ENCODE data around the gene NOTCH1. TPM values are rescaled to one million over a fixed set of nuclear protein-coding genes. Genes with fewer than 3 reads are reported as not detected.
A peak's percentile ranks its signal among the peaks of the same experiment; 100 is the strongest.

The NOTCH1 gene
- total RNA-seq, 2 donors from 2014 or later = 23.4 to 24.2 TPM

DNA sequence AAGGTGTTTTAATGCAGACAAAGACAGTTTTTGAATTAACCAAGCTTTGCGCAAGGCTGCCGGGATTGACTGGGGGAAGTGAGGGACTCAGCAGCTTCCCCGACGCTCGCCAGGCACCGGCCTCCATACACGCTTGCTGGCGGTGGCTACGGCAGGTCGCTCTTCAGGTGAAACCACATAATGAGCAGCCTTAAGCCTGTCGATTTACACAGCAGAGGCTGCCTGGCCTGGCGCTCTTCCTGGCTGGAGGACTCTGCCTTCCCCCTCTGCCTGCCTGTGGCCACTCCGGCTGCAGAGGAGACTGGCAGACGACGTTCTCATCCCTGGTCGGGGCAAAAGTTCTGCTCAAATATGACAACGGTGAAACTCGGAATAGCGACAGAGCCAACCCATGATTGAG is 9.0 kb upstream of the NOTCH1 start:
- H3K27ac Mint-ChIP-seq = no peak overlapping the region
- Histone ChIP-seq H3K9me3 (ENCODE audit: control insufficient read depth, low read length) (peaks cover 16% of the 10 kb centered on the region), H3K27me3 (ENCODE audit: control insufficient read depth, insufficient read depth, low read length, poor library complexity, severe bottlenecking) (peaks cover 24% of the 10 kb centered on the region), H3K36me3 (ENCODE audit: control insufficient read depth, insufficient read depth, low read length) (no peaks in the 10 kb centered on the region), H3K9ac (ENCODE audit: extremely low read depth, low read length, poor library complexity, severe bottlenecking) (no peak overlapping the region), H3K27ac (ENCODE audit: low read depth, low read length) (peak overlapping the region; percentile 38), H3K4me3 (ENCODE audit: low read length) (no peak overlapping the region), H3K4me1 (ENCODE audit: control insufficient read depth, insufficient read depth, low read length) (no peaks in the 10 kb centered on the region)
- peaks cover 18% of the 10 kb centered on the region for H3K9me3 Mint-ChIP-seq
- H3K4me1 Mint-ChIP-seq = peaks cover 1% of the 10 kb centered on the region
- 87 to 91% methylated on average over 12 to 19 of the region's 19 CpGs for WGBS, 2 experiments (ENCODE audit: insufficient coverage in 1 of 2, insufficient read length in 1 of 2)
- H3K27me3 Mint-ChIP-seq (ENCODE audit: insufficient read depth) = peaks cover 26% of the 10 kb centered on the region
- H3K4me3 Mint-ChIP-seq = no peak overlapping the region
- TF ChIP-seq, protein P1, sequence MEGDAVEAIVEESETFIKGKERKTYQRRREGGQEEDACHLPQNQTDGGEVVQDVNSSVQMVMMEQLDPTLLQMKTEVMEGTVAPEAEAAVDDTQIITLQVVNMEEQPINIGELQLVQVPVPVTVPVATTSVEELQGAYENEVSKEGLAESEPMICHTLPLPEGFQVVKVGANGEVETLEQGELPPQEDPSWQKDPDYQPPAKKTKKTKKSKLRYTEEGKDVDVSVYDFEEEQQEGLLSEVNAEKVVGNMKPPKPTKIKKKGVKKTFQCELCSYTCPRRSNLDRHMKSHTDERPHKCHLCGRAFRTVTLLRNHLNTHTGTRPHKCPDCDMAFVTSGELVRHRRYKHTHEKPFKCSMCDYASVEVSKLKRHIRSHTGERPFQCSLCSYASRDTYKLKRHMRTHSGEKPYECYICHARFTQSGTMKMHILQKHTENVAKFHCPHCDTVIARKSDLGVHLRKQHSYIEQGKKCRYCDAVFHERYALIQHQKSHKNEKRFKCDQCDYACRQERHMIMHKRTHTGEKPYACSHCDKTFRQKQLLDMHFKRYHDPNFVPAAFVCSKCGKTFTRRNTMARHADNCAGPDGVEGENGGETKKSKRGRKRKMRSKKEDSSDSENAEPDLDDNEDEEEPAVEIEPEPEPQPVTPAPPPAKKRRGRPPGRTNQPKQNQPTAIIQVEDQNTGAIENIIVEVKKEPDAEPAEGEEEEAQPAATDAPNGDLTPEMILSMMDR (conservative IDR thresholded peaks at IDR 0.05) = no peak
- DNase-seq = no peak
- H3K36me3 Mint-ChIP-seq (ENCODE audit: low read depth) = peaks cover 6% of the 10 kb centered on the region

DNA sequence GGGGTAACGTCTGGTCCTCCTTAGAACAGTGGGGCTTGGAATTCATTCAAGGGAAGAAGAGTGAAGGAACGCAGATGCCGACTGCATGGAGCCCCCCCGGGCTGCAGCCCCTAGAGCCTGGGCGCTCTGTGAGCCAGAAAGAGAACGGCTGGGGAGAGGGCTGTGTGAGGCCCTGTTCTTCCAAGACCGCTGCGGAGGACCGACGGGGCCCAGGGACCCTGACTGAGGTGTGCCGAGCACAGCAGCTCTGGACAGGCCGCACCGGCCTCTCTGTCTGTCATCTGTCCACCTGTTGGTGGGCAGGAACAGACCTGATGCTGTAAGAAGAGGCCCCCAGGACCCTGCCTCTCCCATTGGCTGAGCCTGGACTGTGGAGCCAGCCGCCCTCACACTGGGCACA is 7.7 kb upstream of the NOTCH1 start:
- Mint-ChIP-seq H3K27ac (no peak overlapping the region), H3K9me3 (peaks cover 5% of the 10 kb centered on the region)
- no peak for DNase-seq

DNA sequence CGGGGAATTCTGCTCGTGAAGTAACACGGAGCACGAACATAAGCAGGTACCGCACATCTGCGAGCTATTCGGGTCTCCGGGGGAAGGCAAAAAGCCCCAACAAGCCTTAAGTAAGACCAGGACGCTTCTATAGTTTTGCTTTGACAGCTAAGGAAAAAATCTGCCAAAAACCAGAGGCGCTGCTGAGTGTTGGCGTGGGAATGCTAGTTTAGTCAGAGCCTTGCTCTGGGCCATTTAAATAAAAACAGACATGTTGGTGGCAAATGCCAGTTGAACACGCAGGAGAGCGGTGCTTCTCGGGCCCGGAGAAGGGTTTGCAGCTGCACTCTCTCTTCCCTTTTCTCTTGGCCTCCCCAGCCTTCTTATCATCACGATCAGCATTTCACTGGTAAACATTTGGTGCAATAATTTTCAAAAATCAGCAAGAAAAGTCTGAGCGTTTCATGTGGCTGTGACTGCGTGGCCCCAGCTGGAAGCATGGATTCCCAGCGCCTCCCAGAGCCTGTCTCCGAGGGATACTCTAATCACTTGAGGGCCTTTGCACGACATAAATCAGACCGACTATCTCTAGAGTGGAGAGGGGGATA is 6.4 kb upstream of the NOTCH1 start:
- Histone ChIP-seq H3K9ac (ENCODE audit: extremely low read depth, low read length, poor library complexity, severe bottlenecking) (no peak overlapping the region), H3K36me3 (ENCODE audit: control insufficient read depth, insufficient read depth, low read length) (no peaks in the 10 kb centered on the region), H3K27me3 (ENCODE audit: control insufficient read depth, insufficient read depth, low read length, poor library complexity, severe bottlenecking) (peaks cover 25% of the 10 kb centered on the region), H3K4me1 (ENCODE audit: control insufficient read depth, insufficient read depth, low read length) (peaks cover under 1% of the 10 kb centered on the region), H3K4me3 (ENCODE audit: low read length) (no peak overlapping the region), H3K9me3 (ENCODE audit: control insufficient read depth, low read length) (no peaks in the 10 kb centered on the region), H3K27ac (ENCODE audit: low read depth, low read length) (no peak overlapping the region)
- H3K4me1 Mint-ChIP-seq = peaks cover 9% of the 10 kb centered on the region
- H3K27ac Mint-ChIP-seq = no peak overlapping the region
- DNase-seq = no peak
- H3K36me3 Mint-ChIP-seq (ENCODE audit: low read depth) = no peaks in the 10 kb centered on the region
- TF ChIP-seq, protein P1 (conservative IDR thresholded peaks at IDR 0.05) = no peak
- peaks cover 12% of the 10 kb centered on the region for H3K27me3 Mint-ChIP-seq (ENCODE audit: insufficient read depth)
- no peak overlapping the region for H3K4me3 Mint-ChIP-seq
- no peaks in the 10 kb centered on the region for H3K9me3 Mint-ChIP-seq
- 75 to 76% methylated on average over 20 to 22 of the region's 22 CpGs for WGBS, 2 experiments (ENCODE audit: insufficient coverage in 1 of 2, insufficient read length in 1 of 2)

More for the DNA sequence above, 7.7 kb upstream of the NOTCH1 start:
- WGBS, 2 experiments (ENCODE audit: insufficient coverage in 1 of 2, insufficient read length in 1 of 2) = 89 to 93% methylated on average over 6 to 14 of the region's 14 CpGs
- Histone ChIP-seq H3K36me3 (ENCODE audit: control insufficient read depth, insufficient read depth, low read length) (no peaks in the 10 kb centered on the region), H3K9me3 (ENCODE audit: control insufficient read depth, low read length) (peaks cover 3% of the 10 kb centered on the region), H3K4me1 (ENCODE audit: control insufficient read depth, insufficient read depth, low read length) (no peaks in the 10 kb centered on the region), H3K9ac (ENCODE audit: extremely low read depth, low read length, poor library complexity, severe bottlenecking) (no peak overlapping the region), H3K4me3 (ENCODE audit: low read length) (no peak overlapping the region), H3K27me3 (ENCODE audit: control insufficient read depth, insufficient read depth, low read length, poor library complexity, severe bottlenecking) (peaks cover 24% of the 10 kb centered on the region), H3K27ac (ENCODE audit: low read depth, low read length) (no peak overlapping the region)
- Mint-ChIP-seq H3K4me1 (peaks cover 1% of the 10 kb centered on the region), H3K4me3 (no peak overlapping the region), H3K36me3 (ENCODE audit: low read depth) (peaks cover 2% of the 10 kb centered on the region), H3K27me3 (ENCODE audit: insufficient read depth) (peaks cover 16% of the 10 kb centered on the region)
- TF ChIP-seq, protein P1 (conservative IDR thresholded peaks at IDR 0.05) = no peak

Data from endodermal cell (in vitro differentiated cells).